Measurements from ENCODE around the gene TFRC.
"Not testable (repeated sequence)": the region's sequence is repeated elsewhere in the genome, so short reads cannot be mapped to it uniquely, and the experiment has no call there.

The TFRC gene

DNA sequence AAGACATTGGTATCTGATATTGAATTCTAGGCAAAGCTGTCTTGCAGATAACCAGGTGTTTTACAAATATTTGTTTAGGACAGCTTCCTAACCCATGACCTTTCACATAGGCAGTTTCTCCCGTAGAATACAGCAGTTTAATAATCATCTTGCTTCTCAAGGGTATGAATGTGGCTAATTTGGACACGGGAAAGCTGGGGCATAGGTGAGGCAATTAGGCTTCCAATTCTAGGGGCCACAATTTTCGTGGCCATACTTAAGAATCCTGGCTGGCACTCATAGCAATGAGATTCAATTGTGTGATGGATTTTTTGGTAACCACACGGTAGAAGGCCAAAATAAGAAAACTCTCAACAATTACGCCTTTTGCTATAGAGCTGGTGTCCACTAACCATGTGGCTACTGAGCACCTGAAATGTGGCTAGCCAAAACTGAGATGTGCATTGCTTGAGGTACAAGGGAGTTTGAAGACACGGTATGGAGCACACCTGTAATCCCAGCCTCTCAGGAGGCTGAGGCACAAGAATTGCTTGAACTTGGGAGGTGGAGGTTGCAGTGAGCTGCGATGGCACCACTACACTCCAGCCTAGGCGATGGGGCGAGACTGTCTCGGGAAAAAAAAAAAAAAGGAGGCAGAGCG lies 34.4 kb downstream of the TFRC start:
- no peak for DNase-seq

DNA sequence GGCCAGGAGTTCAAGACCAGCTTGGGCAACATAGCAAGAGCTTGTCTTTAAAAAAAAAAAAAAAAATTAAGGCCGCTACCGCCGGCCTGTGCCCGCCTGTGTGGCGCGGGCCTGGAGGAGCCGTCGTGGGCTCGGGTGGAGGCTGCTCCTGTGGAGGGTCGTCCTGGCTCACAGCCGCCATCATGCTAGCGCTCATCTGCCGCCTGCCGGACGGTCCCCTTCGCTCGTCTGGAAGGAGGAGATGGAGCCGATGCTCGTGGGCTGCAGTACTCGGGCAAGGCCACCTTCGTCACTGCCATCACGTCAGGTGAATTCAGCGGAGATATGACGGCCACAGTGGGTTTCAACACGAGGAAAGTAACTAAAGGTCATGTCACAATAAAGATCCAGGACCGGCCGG lies 37.4 kb downstream of the TFRC start:
- no peak for DNase-seq

GRCh38 chr3:196042673-196043072 lies 39.2 kb downstream of the TFRC start:
- no peak for DNase-seq

GRCh38 chr3:196039359-196039758 lies 42.5 kb downstream of the TFRC start:
- no peak for DNase-seq

DNA sequence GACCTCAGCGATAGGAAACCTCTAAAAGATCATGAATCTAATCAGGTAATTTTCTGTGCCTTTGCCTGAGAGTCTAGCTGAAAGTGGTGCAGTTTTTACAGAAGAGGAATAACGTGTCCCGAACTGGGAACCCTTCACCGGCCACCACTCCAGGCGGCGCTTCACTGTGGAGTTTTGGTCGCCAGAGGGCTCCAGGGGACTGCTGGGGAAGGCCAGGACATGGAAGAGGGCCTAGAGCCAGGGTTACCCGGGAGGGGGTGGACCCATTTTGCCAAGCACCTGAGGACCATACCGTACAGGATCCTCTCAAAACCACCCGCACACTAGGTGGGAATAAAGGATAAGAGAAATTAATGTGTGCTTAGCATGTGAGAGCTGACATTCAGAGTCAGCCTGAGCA lies 55.8 kb downstream of the TFRC start:
- not testable (repeated sequence) for DNase-seq

DNA sequence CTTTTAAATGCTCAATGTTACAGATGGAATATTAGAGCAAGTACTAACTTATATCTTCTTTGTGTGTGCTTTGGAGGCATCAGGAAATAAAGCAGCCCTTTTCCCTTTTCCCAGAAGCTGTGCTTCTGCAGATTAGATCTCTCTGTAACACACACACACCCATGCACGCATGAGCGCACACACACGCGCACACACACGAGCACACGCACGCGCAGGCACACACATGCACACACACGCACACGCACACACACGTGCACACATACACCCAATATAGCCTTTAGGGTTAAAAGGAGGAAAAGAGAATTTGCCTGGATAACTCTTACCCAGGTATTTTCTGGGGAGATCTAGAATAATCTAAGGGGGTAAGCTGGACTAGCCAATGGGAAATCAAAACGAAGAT lies 56.9 kb downstream of the TFRC start:
- DNase-seq = no peak

GRCh38 chr3:196023947-196024346 lies 57.9 kb downstream of the TFRC start:
- DNase-seq = no peak

DNA sequence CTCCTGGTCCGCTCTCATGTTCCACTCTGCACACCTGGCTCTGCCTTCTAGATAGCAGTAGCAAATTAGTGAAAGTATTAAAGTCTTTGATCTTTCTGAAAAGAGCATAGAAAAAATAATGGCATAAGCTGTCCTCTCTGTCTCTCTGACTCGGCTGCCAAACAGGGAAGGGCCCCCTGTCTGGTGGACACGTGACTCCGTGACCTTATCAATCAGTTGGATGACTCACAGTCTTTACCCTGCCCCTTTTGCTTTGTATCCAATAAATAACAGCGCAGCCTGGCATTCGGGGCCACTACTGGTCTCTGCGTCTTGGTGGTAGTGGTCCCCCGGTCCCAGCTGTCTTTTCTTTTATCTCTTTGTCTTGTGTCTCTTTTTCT lies 59.4 kb downstream of the TFRC start:
- not testable (repeated sequence) for DNase-seq

DNA sequence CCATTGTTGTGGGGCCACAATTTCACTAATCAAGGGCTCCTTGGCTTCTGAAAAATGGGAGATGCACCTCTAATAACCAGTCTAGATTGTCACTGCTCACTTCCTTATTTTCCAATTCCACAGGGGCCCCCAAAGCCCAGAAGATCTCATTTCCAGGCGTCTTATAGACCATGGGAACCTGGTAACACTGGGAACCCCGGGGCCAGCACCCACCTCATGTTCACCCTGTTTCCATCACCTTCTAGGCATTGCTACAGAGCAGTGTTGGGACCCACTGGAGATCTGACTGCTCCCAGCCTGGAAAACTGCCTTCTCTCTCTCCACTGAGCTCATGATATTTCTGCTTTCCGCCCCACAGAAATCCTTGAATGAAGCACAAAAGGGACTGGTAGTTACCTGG lies 61.5 kb downstream of the TFRC start:
- DNase-seq = no peak

DNA sequence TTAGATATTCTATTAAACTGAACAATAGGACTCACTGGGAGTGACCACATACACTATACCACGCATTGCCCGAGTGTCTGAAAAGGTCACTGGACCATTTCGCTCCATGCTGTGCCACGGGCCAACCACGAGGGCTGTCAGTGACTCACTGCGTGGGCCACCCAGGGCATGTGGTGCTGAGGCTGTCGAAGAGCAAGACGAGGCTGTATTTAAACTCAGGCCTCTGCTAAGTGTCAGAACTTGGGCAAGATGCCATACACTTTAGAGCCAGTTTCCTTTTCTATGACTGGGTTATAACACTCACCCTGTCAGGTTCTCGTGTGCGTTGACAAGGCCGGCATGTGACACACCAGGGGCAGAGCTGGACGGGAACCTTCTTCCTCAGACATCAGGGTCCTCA lies 62.3 kb downstream of the TFRC start:
- not testable (repeated sequence) for DNase-seq

DNA sequence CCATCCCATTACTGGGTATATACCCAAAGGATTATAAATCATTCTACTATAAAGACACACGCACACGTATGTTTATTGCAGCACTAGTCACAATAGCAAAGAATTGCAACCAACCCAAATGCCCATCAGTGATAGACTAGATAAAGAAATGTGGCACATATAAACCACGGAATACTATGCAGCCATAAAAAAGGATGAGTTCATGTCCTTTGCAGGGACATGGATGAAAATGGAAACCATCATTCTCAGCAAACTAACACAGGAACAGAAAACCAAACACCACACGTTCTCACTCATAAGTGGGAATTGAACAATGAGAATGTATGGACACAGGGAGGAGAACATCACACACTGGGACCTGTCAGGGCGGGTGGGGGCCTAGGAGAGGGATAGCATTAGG lies 63.7 kb downstream of the TFRC start:
- DNase-seq = not testable (repeated sequence)

DNA sequence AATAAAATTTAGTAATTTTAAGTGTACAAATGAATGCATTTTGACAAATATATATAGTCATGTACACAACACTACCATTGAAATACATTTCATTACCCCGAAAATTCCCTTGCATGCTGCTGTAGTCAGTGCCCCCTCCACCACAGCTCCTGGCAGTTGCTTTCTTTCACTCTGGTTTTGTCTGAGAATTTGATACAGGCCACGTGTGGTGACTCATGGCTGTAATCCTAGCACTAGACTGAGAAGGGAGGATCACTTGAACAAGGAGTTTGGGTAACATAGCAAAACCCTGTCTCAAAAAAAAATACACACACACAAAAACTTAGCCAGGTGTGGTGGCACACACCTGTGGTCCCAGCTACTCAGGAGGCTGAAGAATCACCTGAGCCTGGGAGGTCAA lies 65.4 kb downstream of the TFRC start:
- no peak for DNase-seq

- no peak for DNase-seq
Observed at GRCh38 chr3:196016059-196016458, 65.8 kb downstream of the TFRC start.

DNA sequence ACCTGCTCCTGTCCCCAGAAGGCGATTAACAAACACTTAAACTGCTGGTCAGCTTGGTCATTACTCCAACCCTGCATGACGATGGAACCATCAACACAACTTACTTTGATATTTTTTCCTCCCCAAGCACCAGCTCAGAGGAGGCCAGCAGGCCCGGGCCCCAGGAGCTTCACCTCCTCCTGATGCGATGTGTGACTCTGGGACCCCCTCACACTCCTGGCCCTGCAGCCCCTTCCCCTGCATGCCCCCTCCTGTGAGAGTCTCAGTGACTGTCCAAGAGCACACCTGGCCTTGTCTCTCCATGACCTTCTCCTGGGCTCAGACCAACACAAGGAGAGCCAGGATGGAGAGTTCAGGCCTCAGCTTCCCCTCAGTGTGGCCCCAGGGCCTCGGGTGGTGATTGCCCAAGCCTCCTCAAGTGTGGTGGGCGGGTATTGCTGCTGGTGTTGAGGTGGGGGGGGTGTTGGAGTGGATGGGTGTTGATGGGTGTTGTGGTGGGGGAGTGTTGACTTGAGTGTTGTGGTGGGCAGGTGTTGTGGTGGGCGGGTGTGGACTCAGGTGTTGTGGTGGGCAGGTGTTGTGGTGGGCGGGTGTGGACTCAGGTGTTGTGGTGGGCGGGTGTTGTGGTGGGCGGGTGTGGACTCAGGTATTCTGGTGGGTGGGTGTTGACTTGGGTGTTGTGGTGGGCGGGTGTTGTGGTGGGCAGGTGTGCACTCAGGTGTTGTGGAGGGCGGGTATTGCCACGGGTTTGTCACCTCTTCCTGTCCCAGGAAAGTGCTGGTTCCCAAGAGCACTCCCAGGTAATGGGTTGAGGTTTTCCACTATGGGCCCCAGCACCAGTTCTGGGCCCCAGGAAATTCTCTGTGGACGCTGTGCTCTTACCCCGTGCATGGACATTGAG lies 68.1 kb downstream of the TFRC start:
- DNase-seq = no peak

GRCh38 chr3:196012941-196013476 lies 68.9 kb downstream of the TFRC start:
- DNase-seq = no peak

DNA sequence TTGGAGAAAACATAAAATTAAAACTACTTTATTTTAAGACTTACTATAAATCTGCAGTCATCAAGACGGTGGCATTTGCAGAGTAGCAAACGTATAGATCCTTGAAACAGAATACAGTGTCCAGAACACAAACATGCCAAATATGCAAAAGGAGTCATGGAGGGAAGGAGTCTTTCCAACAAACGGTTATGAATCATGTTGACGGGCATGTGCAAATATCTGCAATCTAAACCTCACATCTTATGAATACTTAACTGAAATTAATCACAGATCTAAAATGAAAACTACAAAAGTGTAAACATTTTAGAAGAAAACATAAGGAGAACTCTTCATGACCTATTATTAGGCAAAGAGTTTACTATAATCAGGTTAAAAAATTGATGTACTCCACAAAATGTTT lies 69.4 kb downstream of the TFRC start:
- DNase-seq = no peak

DNA sequence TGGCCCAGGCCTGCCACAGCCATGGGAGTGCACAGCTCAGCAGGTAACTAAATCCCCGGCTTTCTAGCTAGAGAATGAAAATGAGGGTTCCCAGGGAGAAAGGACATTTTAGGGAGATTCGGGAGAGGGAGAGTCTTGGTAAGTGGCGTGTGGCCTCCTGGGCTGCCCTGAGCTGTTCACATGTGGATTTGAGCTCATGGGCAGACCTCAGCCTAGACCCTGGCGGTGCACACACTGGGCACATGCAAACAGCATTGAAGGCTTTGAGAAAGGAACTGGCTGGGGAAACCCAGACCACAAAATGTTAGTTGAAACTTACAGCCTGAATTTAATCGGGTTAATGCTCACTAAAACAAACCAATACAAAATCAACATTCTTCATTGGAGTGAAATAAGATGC lies 72.4 kb downstream of the TFRC start:
- DNase-seq = no peak

- DNase-seq = no peak
Observed at GRCh38 chr3:196008929-196009328, 73.0 kb downstream of the TFRC start.

DNA sequence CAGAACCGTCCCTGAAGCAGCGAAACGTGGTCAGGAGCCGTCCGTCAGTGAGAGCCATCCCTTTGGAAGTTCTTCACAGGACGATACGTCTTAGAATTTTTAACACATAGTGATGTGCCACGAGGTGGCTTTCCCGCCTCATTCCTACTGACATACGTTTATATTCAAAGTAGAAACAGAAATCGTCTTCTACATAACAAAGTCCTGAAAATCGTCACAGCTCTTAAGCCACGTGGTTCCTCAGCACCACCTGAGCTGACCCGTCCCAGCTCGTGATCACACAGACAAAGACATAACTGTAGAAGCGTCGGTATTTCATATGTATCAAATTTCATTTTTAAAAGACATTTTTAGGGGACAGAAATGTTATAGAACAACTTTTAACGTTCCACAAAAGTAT lies 73.5 kb downstream of the TFRC start:
- no peak for DNase-seq

GRCh38 chr3:196007744-196008335 lies 74.0 kb downstream of the TFRC start:
- DNase-seq = no peak

- not testable (repeated sequence) for DNase-seq
Observed at GRCh38 chr3:196005338-196005737, 76.6 kb downstream of the TFRC start.

- not testable (repeated sequence) for DNase-seq
Observed at GRCh38 chr3:196004359-196005052, 77.4 kb downstream of the TFRC start.

DNA sequence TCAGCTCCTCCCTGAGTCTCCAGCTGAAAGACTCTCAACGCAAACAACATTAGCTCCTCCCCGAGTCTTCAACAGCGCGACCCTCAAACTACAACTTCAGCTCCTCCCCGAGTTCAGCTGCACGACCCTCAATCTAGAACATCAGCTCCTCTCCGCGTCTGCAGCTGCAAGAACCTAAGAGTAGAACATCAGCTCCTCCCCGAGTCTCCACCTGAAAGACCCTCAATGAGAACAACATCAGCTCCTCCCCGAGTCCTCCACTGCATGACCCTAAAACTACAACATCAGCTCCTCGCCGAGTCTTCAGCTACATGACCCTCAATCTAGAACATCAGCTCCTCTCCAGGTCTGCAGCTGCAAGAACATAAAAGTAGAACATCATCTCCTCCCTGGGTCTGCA lies 78.3 kb downstream of the TFRC start:
- DNase-seq = no peak

Data from DMS79 treated with DMSO at 0.1 percent for 48 hours (cell line).